DND-41 (cell line): ENCODE measurements around the gene PRKAG2.

ENCODE experiments used
- ATAC-seq: fragments of 200-7000 bp; cut with Tn5 transposase; 3 replicates; pipeline ENCODE4 v1.9.1; 2021; ENCODE audit warnings: low read depth; ENCODE audit not compliant: insufficient read depth
- DNase-seq: peaks from one replicate; pipeline ENCODE4 v3.0.0-alpha.2; 2020
- H2AFZ ChIP-seq: 2 replicates; pipeline ENCODE4 v1.6.0; 2012; ENCODE audit warnings: low read depth, low read length
- H3K27ac ChIP-seq: 2 replicates; pipeline ENCODE4 v1.5.1; 2012; ENCODE audit warnings: low read length, inconsistent platforms
- H3K27me3 ChIP-seq: fragments of 200-600 bp; sonication (generic); 2 replicates; pipeline ENCODE4 v1.6.0; 2012; ENCODE audit warnings: low read length, mild to moderate bottlenecking, inconsistent platforms; ENCODE audit not compliant: insufficient read depth, poor library complexity
- H3K36me3 ChIP-seq: 2 replicates; pipeline ENCODE4 v1.5.1; 2012; ENCODE audit warnings: low read length, inconsistent platforms; ENCODE audit not compliant: insufficient read depth
- H3K4me1 ChIP-seq: 2 replicates; pipeline ENCODE4 v1.5.1; 2012; ENCODE audit warnings: mild to moderate bottlenecking, low read length; ENCODE audit not compliant: insufficient read depth
- H3K4me2 ChIP-seq: 2 replicates; pipeline ENCODE4 v1.6.0; 2012; ENCODE audit warnings: mild to moderate bottlenecking, moderate library complexity, low read length, inconsistent platforms; ENCODE audit not compliant: insufficient read depth
- H3K4me3 ChIP-seq, 2 experiments: fragments of 200-600 bp in 1 of 2; shearing (Covaris generic) in 1 of 2; 2 replicates each; pipeline ENCODE4 v1.5.1; 2012 to 2016; ENCODE audit warnings: inconsistent platforms in 2 of 2, low read length in 2 of 2, mild to moderate bottlenecking in 2 of 2, low read depth in 1 of 2, moderate library complexity in 1 of 2
- H3K79me2 ChIP-seq: 2 replicates; pipeline ENCODE4 v1.6.0; 2012; ENCODE audit warnings: low read length, inconsistent platforms; ENCODE audit not compliant: insufficient read depth
- H3K9ac ChIP-seq: 2 replicates; pipeline ENCODE4 v1.6.0; 2012; ENCODE audit warnings: low read depth, mild to moderate bottlenecking, inconsistent platforms, low read length, moderate library complexity
- H3K9me3 ChIP-seq: 2 replicates; pipeline ENCODE4 v1.5.1; 2012; ENCODE audit warnings: low read length, moderate library complexity, mild to moderate bottlenecking, inconsistent platforms; ENCODE audit not compliant: insufficient read depth, severe bottlenecking
- H4K20me1 ChIP-seq: 2 replicates; pipeline ENCODE4 v1.6.0; 2012; ENCODE audit warnings: low read length; ENCODE audit not compliant: insufficient read depth
- EZH2 ChIP-seq: IDR thresholded peaks from 3 replicates; pipeline ENCODE4 v1.6.1; 2012; ENCODE audit warnings: borderline replicate concordance, low read depth, mild to moderate bottlenecking, moderate library complexity, low read length, inconsistent platforms; ENCODE audit not compliant: severe bottlenecking
- TF ChIP-seq, protein P1 (sequence below): IDR thresholded peaks from 2 replicates; pipeline ENCODE4 v1.5.1; 2012; ENCODE audit warnings: borderline replicate concordance, low read length, moderate library complexity, mild to moderate bottlenecking; ENCODE audit not compliant: poor library complexity, severe bottlenecking; ENCODE audit errors: extremely low read depth

PRKAG2 gene

DNA sequence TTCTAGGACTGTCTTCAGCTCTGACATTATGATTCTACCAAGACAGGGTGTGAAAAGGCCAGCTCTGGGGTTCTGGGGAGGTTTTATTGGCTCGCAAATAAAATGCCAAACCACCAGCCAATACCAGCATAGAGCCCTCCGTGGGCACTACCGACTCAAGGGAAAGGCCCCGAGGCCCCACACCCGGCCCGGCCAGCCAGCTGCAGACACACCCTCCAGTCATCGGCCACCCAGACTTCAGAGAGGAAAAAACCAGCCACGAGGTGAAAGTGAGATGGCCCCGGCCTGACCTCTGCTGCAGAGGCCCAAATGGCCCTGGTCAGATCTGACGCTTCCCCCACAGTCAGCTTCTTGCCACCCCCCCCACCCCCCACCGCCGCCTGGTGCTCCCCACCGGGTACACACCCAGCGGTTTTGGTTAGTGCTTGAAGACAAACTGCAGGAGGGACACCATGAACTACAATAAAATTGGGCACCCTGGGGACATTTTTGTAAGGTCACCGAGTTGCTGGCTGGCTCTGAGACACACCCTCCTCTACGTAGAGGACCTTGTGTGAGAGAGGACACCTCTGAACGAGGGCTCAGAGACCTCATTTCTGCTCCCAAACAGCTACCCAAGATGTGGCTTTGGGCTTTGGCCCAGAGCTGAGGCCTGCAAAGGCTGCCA lies 79.9 kb downstream of the PRKAG2 start:
- ATAC-seq (no peak), DNase-seq (no peak)
- Histone ChIP-seq H3K4me2 (no peak overlapping the region), H3K9ac (no peak overlapping the region), H3K79me2 (no peaks in the 10 kb centered on the region), H3K4me3 (no peak overlapping the region), H4K20me1 (no peaks in the 10 kb centered on the region), H3K36me3 (no peaks in the 10 kb centered on the region), H3K4me1 (no peaks in the 10 kb centered on the region), H2AFZ (no peak overlapping the region), H3K9me3 (no peaks in the 10 kb centered on the region), H3K27me3 (no peaks in the 10 kb centered on the region), H3K27ac (no peak overlapping the region)
- TF ChIP-seq, protein P1, sequence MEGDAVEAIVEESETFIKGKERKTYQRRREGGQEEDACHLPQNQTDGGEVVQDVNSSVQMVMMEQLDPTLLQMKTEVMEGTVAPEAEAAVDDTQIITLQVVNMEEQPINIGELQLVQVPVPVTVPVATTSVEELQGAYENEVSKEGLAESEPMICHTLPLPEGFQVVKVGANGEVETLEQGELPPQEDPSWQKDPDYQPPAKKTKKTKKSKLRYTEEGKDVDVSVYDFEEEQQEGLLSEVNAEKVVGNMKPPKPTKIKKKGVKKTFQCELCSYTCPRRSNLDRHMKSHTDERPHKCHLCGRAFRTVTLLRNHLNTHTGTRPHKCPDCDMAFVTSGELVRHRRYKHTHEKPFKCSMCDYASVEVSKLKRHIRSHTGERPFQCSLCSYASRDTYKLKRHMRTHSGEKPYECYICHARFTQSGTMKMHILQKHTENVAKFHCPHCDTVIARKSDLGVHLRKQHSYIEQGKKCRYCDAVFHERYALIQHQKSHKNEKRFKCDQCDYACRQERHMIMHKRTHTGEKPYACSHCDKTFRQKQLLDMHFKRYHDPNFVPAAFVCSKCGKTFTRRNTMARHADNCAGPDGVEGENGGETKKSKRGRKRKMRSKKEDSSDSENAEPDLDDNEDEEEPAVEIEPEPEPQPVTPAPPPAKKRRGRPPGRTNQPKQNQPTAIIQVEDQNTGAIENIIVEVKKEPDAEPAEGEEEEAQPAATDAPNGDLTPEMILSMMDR: no peak
- TF ChIP-seq EZH2: no peak

DNA sequence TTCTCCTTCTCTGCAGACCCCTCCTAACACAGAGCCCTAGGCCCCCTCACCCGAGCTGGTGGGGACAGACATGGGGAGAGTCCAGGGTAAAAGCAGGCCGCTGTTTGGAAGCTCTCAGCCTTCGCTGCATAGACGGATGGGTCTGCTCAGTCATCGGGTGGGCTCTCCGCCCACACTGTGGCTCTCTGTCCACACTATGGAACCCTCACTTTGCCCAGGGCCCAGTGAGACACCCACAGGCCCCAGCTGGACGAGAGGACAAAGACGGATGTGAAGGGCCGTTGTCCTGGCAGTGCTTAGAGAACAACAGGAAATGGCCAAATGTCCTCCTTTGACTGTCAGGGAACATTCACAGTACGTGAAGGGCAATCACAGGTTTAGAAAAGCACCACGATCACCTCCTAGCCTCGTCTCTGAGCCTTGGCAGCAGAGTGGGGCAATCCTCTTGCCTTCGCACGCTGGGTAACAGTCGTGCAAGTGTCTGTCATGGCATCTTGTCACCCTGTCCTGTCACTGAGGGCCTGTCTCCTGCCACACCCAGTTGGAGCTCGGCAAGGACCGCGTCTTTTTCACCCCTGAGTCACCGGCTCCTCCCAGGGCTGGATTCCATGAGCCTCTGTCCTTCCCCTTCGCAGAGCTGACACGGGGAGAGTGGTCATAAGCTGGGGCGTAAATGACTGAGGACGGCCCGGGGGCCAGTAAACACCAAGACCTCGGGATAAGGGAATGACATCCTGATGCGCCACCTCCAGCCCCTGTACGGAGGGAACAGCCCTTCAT lies 80.6 kb downstream of the PRKAG2 start:
- H3K9ac ChIP-seq: no peak overlapping the region
- DNase-seq (no peak), ATAC-seq (no peak)
- H3K4me2 ChIP-seq: no peak overlapping the region
- H3K4me3 ChIP-seq: no peak overlapping the region
- H3K9me3 ChIP-seq: no peaks in the 10 kb centered on the region
- peaks cover 6% of the 10 kb centered on the region for H3K27me3 ChIP-seq
- H3K36me3 ChIP-seq: no peaks in the 10 kb centered on the region
- TF ChIP-seq, protein P1: no peak
- no peak for TF ChIP-seq EZH2
- no peak overlapping the region for H3K27ac ChIP-seq
- no peak overlapping the region for H2AFZ ChIP-seq
- H3K4me1 ChIP-seq: no peaks in the 10 kb centered on the region
- H3K79me2 ChIP-seq: no peaks in the 10 kb centered on the region
- H4K20me1 ChIP-seq: no peaks in the 10 kb centered on the region

DNA sequence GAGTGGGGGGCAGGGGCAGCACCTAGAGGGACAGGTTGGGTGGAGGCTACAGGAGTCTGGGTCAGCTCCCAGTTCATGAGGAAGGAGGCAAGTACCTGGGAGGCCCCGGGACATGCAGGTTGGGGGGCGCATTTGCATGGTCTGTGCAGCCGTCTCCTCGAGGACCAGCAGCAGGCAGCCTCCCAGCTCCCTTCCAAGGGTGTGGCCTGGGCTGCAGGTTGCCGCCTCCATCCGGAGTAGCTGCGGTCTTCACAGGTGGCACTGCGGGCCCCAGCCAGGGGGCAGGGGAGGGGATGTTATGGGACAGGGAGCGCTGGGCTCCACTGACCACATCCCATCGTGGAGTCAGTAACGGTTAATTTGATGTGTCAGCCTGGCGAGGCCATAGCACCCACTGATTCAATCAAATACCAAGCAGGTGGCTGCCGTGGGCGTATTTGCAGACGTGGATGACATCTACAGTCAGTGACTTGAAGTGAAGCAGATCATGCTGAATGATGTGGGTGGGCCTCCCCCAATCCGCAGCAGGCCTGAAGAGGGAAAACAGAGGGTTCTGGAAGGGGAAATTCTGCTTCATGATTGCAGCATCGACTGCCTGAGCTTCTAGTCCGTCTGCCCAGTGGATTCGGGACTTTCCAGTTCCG lies 81.6 kb downstream of the PRKAG2 start:
- Histone ChIP-seq H3K4me1 (no peaks in the 10 kb centered on the region), H3K27ac (no peak overlapping the region), H3K9ac (no peak overlapping the region), H3K27me3 (peaks cover 7% of the 10 kb centered on the region), H3K9me3 (no peaks in the 10 kb centered on the region), H4K20me1 (no peaks in the 10 kb centered on the region), H3K4me2 (no peak overlapping the region), H2AFZ (no peak overlapping the region), H3K4me3 (no peak overlapping the region), H3K79me2 (no peaks in the 10 kb centered on the region), H3K36me3 (no peaks in the 10 kb centered on the region)
- ATAC-seq (no peak), DNase-seq (no peak)
- TF ChIP-seq, protein P1: no peak
